SK-N-SH (cell line): ENCODE results near the gene AGPAT3. TPM values are rescaled to one million over a fixed set of nuclear protein-coding genes. Genes with fewer than 3 reads are reported as not detected.

Source experiments
- CTCF ChIA-PET: fragments of 300-600, 350-600 bp; formaldehyde crosslinking; extraction: SDS; loops from one replicate; lab custom pipeline; 2021; lab: Yijun Ruan, JAX
- POLR2A ChIA-PET: fragments of 350-600 bp; sonication (Branson Sonifier 250); formaldehyde crosslinking; extraction: SDS; loops from one replicate; lab custom pipeline; 2020; ENCODE audit warnings: antibody characterized with exemption, inconsistent platforms; lab: Yijun Ruan, JAX
- DNase-seq: peaks from one replicate; pipeline ENCODE4 v3.0.0; 2012
- H2AFZ ChIP-seq: fragments of 200-600 bp; sonication (generic); 2 replicates; pipeline ENCODE4 v1.8.1; 2016; ENCODE audit warnings: antibody characterized with exemption, mild to moderate bottlenecking, low read depth
- H3F3A ChIP-seq: fragments of 200-600 bp; sonication (generic); replicated peaks from 2 replicates; pipeline ENCODE3; 2016; ENCODE audit warnings: antibody characterized with exemption, mild to moderate bottlenecking; ENCODE audit not compliant: insufficient read depth
- H3K27ac ChIP-seq, 2 experiments: fragments of 200-500 bp in 1 of 2; fragments of 200-600 bp in 1 of 2; sonication (Bioruptor generic) in 1 of 2; sonication (generic), shearing (Covaris generic) in 1 of 2; 2 replicates each; pipeline versions ENCODE4 v1.5.1 to v1.6.1; 2014 to 2016; ENCODE audit warnings: low read depth in 2 of 2, inconsistent platforms in 1 of 2, low read length in 1 of 2, mild to moderate bottlenecking in 1 of 2, mixed read lengths in 1 of 2
- H3K27me3 ChIP-seq: fragments of 200-600 bp; sonication (generic), shearing (Covaris generic); 2 replicates; pipeline ENCODE4 v1.6.1; 2016; ENCODE audit warnings: mixed run types; ENCODE audit not compliant: insufficient read depth
- H3K36me3 ChIP-seq, 2 experiments: fragments of 200-500 bp in 1 of 2; fragments of 200-600 bp in 1 of 2; sonication (Bioruptor generic) in 1 of 2; sonication (generic) in 1 of 2; replicated peaks in 1 of 2; 2 replicates each; pipeline versions ENCODE3 to v1.5.1; 2014 to 2016; ENCODE audit warnings: low read length in 1 of 2, mild to moderate bottlenecking in 1 of 2; ENCODE audit not compliant: insufficient read depth in 2 of 2, control insufficient read depth in 1 of 2
- H3K4me1 ChIP-seq, 2 experiments: fragments of 200-500 bp in 1 of 2; fragments of 200-600 bp in 1 of 2; sonication (Bioruptor generic) in 1 of 2; sonication (generic), shearing (Covaris generic) in 1 of 2; 2 replicates each; pipeline versions ENCODE4 v1.5.1 to v1.6.1; 2014 to 2016; ENCODE audit warnings: low read depth in 1 of 2, low read length in 1 of 2, mixed run types in 1 of 2; ENCODE audit not compliant: insufficient read depth in 2 of 2, control insufficient read depth in 1 of 2
- H3K4me2 ChIP-seq: fragments of 200-600 bp; sonication (generic), shearing (Covaris generic); 2 replicates; pipeline ENCODE4 v1.6.1; 2017; ENCODE audit warnings: mixed run types
- H3K4me3 ChIP-seq, 2 experiments: fragments of 200-500 bp in 1 of 2; fragments of 200-600 bp in 1 of 2; sonication (Bioruptor generic) in 1 of 2; sonication (generic), shearing (Covaris generic) in 1 of 2; 2 replicates each; pipeline versions ENCODE4 v1.5.1 to v1.8.1; 2014 to 2016; ENCODE audit warnings: low read depth in 2 of 2, inconsistent platforms in 1 of 2, low read length in 1 of 2, mild to moderate bottlenecking in 1 of 2, mixed read lengths in 1 of 2, moderate library complexity in 1 of 2
- H3K79me2 ChIP-seq: fragments of 200-600 bp; sonication (generic); 2 replicates; pipeline ENCODE4 v1.8.1; 2017; ENCODE audit warnings: mild to moderate bottlenecking; ENCODE audit not compliant: insufficient read depth
- H3K9ac ChIP-seq: fragments of 200-600 bp; sonication (generic); 2 replicates; pipeline ENCODE4 v1.6.1; 2017; ENCODE audit warnings: mixed run types
- H3K9me2 ChIP-seq: fragments of 200-600 bp; sonication (generic); 2 replicates; pipeline ENCODE4 v1.6.1; 2017; ENCODE audit warnings: mixed run types
- H3K9me3 ChIP-seq: fragments of 200-600 bp; sonication (generic); 2 replicates; pipeline ENCODE4 v1.6.1; 2017; ENCODE audit warnings: mixed run types, mild to moderate bottlenecking, moderate library complexity
- H4K20me1 ChIP-seq: fragments of 200-600 bp; sonication (generic); 2 replicates; pipeline ENCODE4 v1.6.1; 2017; ENCODE audit warnings: mild to moderate bottlenecking, mixed run types; ENCODE audit not compliant: insufficient read depth
- CTCF ChIP-seq: fragments of 200-600 bp; sonication (generic); IDR thresholded peaks from 2 replicates; pipeline ENCODE4 v1.6.1; 2017; ENCODE audit warnings: antibody characterized with exemption, mild to moderate bottlenecking, moderate library complexity
- EP300 ChIP-seq, 2 experiments: IDR thresholded peaks; 2 replicates each; pipeline versions ENCODE4 v1.4.0 to v1.6.1; 2012; ENCODE audit warnings: borderline replicate concordance in 1 of 2, low read depth in 1 of 2, low read length in 1 of 2
- EZH2phosphoT487 ChIP-seq: fragments of 200-600 bp; sonication (generic); IDR thresholded peaks from 2 replicates; pipeline ENCODE4 v1.6.1; 2017; ENCODE audit warnings: low read depth, mixed run types, mild to moderate bottlenecking, antibody characterized with exemption, moderate library complexity, borderline replicate concordance
- FOXM1 ChIP-seq: IDR thresholded peaks from 2 replicates; pipeline ENCODE4 v1.4.0; 2012; ENCODE audit warnings: low read depth, mild to moderate bottlenecking
- GABPA ChIP-seq: IDR thresholded peaks from 2 replicates; pipeline ENCODE4 v1.4.0; 2012; ENCODE audit warnings: low read depth, mild to moderate bottlenecking
- GATA2 ChIP-seq: sonication (generic); formaldehyde crosslinking; IDR thresholded peaks from 2 replicates; pipeline ENCODE4 v1.5.0; 2020; ENCODE audit warnings: mild to moderate bottlenecking, missing genetic modification reagents
- IRF3 ChIP-seq: fragments of 150-350 bp; IDR thresholded peaks from 2 replicates; pipeline ENCODE4 v1.6.1; 2016; ENCODE audit warnings: mild to moderate bottlenecking, low read depth, low read length
- JUND ChIP-seq: IDR thresholded peaks from 2 replicates; pipeline ENCODE4 v1.4.0; 2012
- MAX ChIP-seq: IDR thresholded peaks from 2 replicates; pipeline ENCODE4 v1.4.0; 2012; ENCODE audit warnings: low read depth
- MXI1 ChIP-seq: IDR thresholded peaks from 2 replicates; pipeline ENCODE4 v1.6.1; 2012; ENCODE audit warnings: mild to moderate bottlenecking, low read depth, low read length, improper control_type of control experiment
- NFIC ChIP-seq: IDR thresholded peaks from 2 replicates; pipeline ENCODE4 v1.4.0; 2012; ENCODE audit warnings: borderline replicate concordance
- NRF1 ChIP-seq: IDR thresholded peaks from 2 replicates; pipeline ENCODE4 v1.6.1; 2012; ENCODE audit warnings: low read depth, mild to moderate bottlenecking, low read length
- POLR2AphosphoS5 ChIP-seq: IDR thresholded peaks from 2 replicates; pipeline ENCODE4 v1.6.1; 2012; ENCODE audit warnings: low read depth, low read length
- REST ChIP-seq: IDR thresholded peaks from 2 replicates; pipeline ENCODE4 v1.6.1; 2012; ENCODE audit warnings: mild to moderate bottlenecking, low read depth, low read length, moderate library complexity
- RFX5 ChIP-seq: IDR thresholded peaks from 2 replicates; pipeline ENCODE4 v1.6.1; 2012; ENCODE audit warnings: mild to moderate bottlenecking, improper control_type of control experiment, low read length
- TCF12 ChIP-seq: IDR thresholded peaks from 2 replicates; pipeline ENCODE4 v1.4.0; 2012
- USF1 ChIP-seq: IDR thresholded peaks from 2 replicates; pipeline ENCODE4 v1.4.0; 2012; ENCODE audit warnings: low read depth, borderline replicate concordance
- USF2 ChIP-seq: fragments of 150-350 bp; IDR thresholded peaks from 2 replicates; pipeline ENCODE4 v1.6.1; 2017; ENCODE audit warnings: antibody characterized with exemption, low read length, low read depth, borderline replicate concordance
- ZBTB33 ChIP-seq: IDR thresholded peaks from 2 replicates; pipeline ENCODE4 v1.4.0; 2012; ENCODE audit warnings: low read depth, borderline replicate concordance
- WGBS: methylation state at CpG from one replicate; pipeline ENCODE4 v1.1.6; 2017; ENCODE audit warnings: low lambda C conversion rate; 5-methylcytosine and 5-hydroxymethylcytosine counted together
- polyA plus RNA-seq, 3 experiments: library from polyadenylated mRNA; depleted of rRNA; stranded (reverse); fragments of >200 nt; gene quantifications; 2 replicates each; pipeline ENCODE4 v1.2.3, GENCODE V29; 2012

Gene AGPAT3
- polyA plus RNA-seq, 1 of the 3 experiments (the other 2 are of a cell fraction) = 35.3 TPM

- DNase-seq = no peak
- POLR2A ChIA-PET = no interaction called here
- CTCF ChIA-PET = interaction anchor here (0.8 to 0.9 kb wide), 2 partner anchors 15 to 187 kb away, joined by 3 read pairs; no protein-coding TSS in a partner anchor
- H3K4me3 ChIP-seq = no peak overlapping the region
- no peaks in the 10 kb centered on the region for H3K9me3 ChIP-seq
- H3K27me3 ChIP-seq = no peaks in the 10 kb centered on the region
- no peak overlapping the region for H3K9ac ChIP-seq
- peaks cover 0 to 2% of the 10 kb centered on the region in 2 experiments; a peak in 1 of 4 replicates for H3K4me1 ChIP-seq
- no peak overlapping the region for H3K4me2 ChIP-seq
- H3K27ac ChIP-seq = no peak overlapping the region
- H2AFZ ChIP-seq = no peak overlapping the region
- no peaks in the 10 kb centered on the region for H3K79me2 ChIP-seq
- 55% methylated on average over 5 of the region's 5 CpGs for WGBS
- no peaks in the 10 kb centered on the region for H3K9me2 ChIP-seq
- TF ChIP-seq NFIC (no peak), GABPA (no peak), JUND (no peak), MXI1 (no peak), EP300 (IDR thresholded peaks at IDR 0.05; ENCODE audit: borderline replicate concordance in 1 of 2, low read depth in 1 of 2, low read length in 1 of 2) (no peak), POLR2AphosphoS5 (no peak), RFX5 (no peak), IRF3 (no peak), FOXM1 (no peak), TCF12 (no peak), EZH2phosphoT487 (no peak), REST (no peak), ZBTB33 (no peak), GATA2 (CRISPR knock-in tag) (no peak), USF1 (no peak), MAX (no peak), NRF1 (no peak), USF2 (no peak), CTCF (no peak)
- H3F3A ChIP-seq = no peaks in the 10 kb centered on the region
- no peaks in the 10 kb centered on the region for H3K36me3 ChIP-seq
- H4K20me1 ChIP-seq = no peaks in the 10 kb centered on the region
Measured at GRCh38 chr21:43997766-43998742, 133.0 kb downstream of the AGPAT3 start.
